ENCODE data around the gene TEKT5.
A peak's percentile ranks its signal among the peaks of the same experiment; 100 is the strongest.
"Not testable (repeated sequence)": the region's sequence is repeated elsewhere in the genome, so short reads cannot be mapped to it uniquely, and the experiment has no call there.

The TEKT5 gene

GRCh38 chr16:10684511-10685151, 10.1 kb downstream of the TEKT5 start:
- no peak for DNase-seq

- DNase-seq, result no peak
These were observed 11.6 kb downstream of the TEKT5 start for GRCh38 chr16:10683170-10683569.

- DNase-seq, result no peak
These were observed 12.1 kb downstream of the TEKT5 start for GRCh38 chr16:10682604-10683003.

GRCh38 chr16:10681310-10682308, 13.1 kb downstream of the TEKT5 start:
- DNase-seq, result no peak

- DNase-seq, result no peak
These were observed 14.8 kb downstream of the TEKT5 start for GRCh38 chr16:10679921-10680320.

- DNase-seq, result not testable (repeated sequence)
These were observed 15.3 kb downstream of the TEKT5 start for GRCh38 chr16:10679441-10679840.

GRCh38 chr16:10678655-10679054, 16.1 kb downstream of the TEKT5 start:
- DNase-seq, result no peak

- no peak for DNase-seq
These were observed 18.4 kb downstream of the TEKT5 start for GRCh38 chr16:10676284-10676683.

- no peak for DNase-seq
These were observed 18.9 kb downstream of the TEKT5 start for GRCh38 chr16:10675861-10676260.

GRCh38 chr16:10675216-10675615, 19.5 kb downstream of the TEKT5 start:
- no peak for DNase-seq

- DNase-seq, result no peak
These were observed 23.0 kb downstream of the TEKT5 start for GRCh38 chr16:10671729-10672128.

- DNase-seq, result no peak
These were observed 24.9 kb downstream of the TEKT5 start for GRCh38 chr16:10669791-10670190.

- DNase-seq, result peak in 1 of 2 donors; percentile 1
These were observed 26.2 kb downstream of the TEKT5 start for GRCh38 chr16:10668322-10669045.

GRCh38 chr16:10667239-10667638, 27.5 kb downstream of the TEKT5 start:
- DNase-seq, result no peak

GRCh38 chr16:10666291-10666690, 28.4 kb downstream of the TEKT5 start:
- no peak for DNase-seq

- no peak for DNase-seq
These were observed 29.6 kb downstream of the TEKT5 start for GRCh38 chr16:10665166-10665565.

- DNase-seq, result no peak
These were observed 30.0 kb downstream of the TEKT5 start for GRCh38 chr16:10664720-10665126.

GRCh38 chr16:10663744-10664143, 31.0 kb downstream of the TEKT5 start:
- no peak for DNase-seq

- no peak for DNase-seq
These were observed 31.6 kb downstream of the TEKT5 start for GRCh38 chr16:10663146-10663545.

- no peak for DNase-seq
These were observed 32.5 kb downstream of the TEKT5 start for GRCh38 chr16:10662212-10662611.

GRCh38 chr16:10661737-10662136, 33.0 kb downstream of the TEKT5 start:
- no peak for DNase-seq

GRCh38 chr16:10660950-10661635, 33.6 kb downstream of the TEKT5 start:
- DNase-seq, result no peak

GRCh38 chr16:10658943-10659342, 35.8 kb downstream of the TEKT5 start:
- no peak for DNase-seq
